ENCODE data around the gene CADM1. TPM values are rescaled to one million over a fixed set of nuclear protein-coding genes. Genes with fewer than 3 reads are reported as not detected.

Gene CADM1
- total RNA-seq, 2 donors from 2014 or later = 0.81 to 2.2 TPM

DNA sequence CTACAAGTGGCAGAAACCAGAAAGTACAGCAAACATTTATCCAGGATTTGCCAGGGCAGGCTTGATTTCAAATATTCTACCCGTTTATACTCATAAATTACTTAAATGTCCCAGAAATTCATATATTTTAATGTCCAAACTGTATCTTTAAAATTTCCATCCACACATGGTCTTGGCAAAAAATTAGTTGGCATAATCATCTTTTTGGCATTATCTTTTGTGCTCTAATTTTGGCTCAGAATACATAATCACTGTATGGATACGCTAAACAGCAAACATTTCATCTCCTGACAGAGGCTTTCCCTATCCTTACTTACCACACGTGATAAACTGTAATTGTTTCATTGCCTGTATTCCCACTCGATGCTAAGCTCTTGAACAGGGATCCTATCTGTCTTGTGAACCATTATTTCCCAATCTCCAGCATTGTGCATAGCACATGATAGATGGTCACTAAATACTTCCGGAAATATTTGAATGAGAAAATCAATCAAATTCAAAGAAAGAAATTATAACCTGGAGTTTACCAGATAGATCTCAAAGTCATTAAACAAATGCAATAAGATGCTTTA, 64.2 kb downstream of the CADM1 start:
- ATAC-seq = no peak
- H3K4me3 Mint-ChIP-seq = no peak overlapping the region
- H3K27ac Mint-ChIP-seq = no peak overlapping the region
- no peak for DNase-seq
- H3K9me3 ChIP-seq (ENCODE audit: control insufficient read depth, low read length, poor library complexity, severe bottlenecking) = no peaks in the 10 kb centered on the region
- no peaks in the 10 kb centered on the region for H3K27me3 Mint-ChIP-seq
- H3K4me1 Mint-ChIP-seq = no peaks in the 10 kb centered on the region
- H3K36me3 Mint-ChIP-seq (ENCODE audit: low read depth) = no peaks in the 10 kb centered on the region

GRCh38 chr11:115439385-115439784, 64.8 kb downstream of the CADM1 start:
- H3K36me3 Mint-ChIP-seq (ENCODE audit: low read depth) = no peaks in the 10 kb centered on the region
- H3K4me1 Mint-ChIP-seq = no peaks in the 10 kb centered on the region
- no peak overlapping the region for H3K27ac Mint-ChIP-seq
- H3K4me3 Mint-ChIP-seq = no peak overlapping the region
- ATAC-seq (no peak), DNase-seq (no peak)
- H3K9me3 ChIP-seq (ENCODE audit: control insufficient read depth, low read length, poor library complexity, severe bottlenecking) = no peaks in the 10 kb centered on the region
- no peaks in the 10 kb centered on the region for H3K27me3 Mint-ChIP-seq

- no peaks in the 10 kb centered on the region for H3K27me3 Mint-ChIP-seq
- H3K4me3 Mint-ChIP-seq = no peak overlapping the region
- no peaks in the 10 kb centered on the region for H3K9me3 ChIP-seq (ENCODE audit: control insufficient read depth, low read length, poor library complexity, severe bottlenecking)
- no peak overlapping the region for H3K27ac Mint-ChIP-seq
- DNase-seq (no peak), ATAC-seq (no peak)
- no peaks in the 10 kb centered on the region for H3K4me1 Mint-ChIP-seq
- no peaks in the 10 kb centered on the region for H3K36me3 Mint-ChIP-seq (ENCODE audit: low read depth)
Observed at GRCh38 chr11:115437902-115438575, 66.2 kb downstream of the CADM1 start.

DNA sequence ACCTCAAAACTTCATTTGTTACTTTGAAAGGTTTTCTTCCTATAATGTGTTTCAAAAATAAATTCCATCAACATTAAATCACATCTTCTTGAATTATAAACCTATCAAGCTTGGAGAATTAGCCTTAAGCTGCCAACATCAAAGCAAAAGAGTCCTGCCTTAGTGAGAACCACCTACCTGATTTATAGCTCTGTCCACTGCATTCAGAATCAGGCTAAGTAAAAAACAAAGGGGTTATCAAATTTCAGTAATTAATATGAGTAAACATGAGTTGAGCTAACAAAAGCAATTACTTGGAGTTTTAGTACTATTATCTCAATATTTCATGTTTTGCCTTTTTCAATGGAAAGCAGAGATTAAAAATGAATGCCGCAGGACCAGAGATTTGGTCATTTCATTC, 73.9 kb downstream of the CADM1 start:
- H3K27ac Mint-ChIP-seq = no peak overlapping the region
- H3K36me3 Mint-ChIP-seq (ENCODE audit: low read depth) = no peaks in the 10 kb centered on the region
- H3K4me3 Mint-ChIP-seq = no peak overlapping the region
- H3K27me3 Mint-ChIP-seq = no peaks in the 10 kb centered on the region
- H3K9me3 ChIP-seq (ENCODE audit: control insufficient read depth, low read length, poor library complexity, severe bottlenecking) = no peaks in the 10 kb centered on the region
- DNase-seq (no peak), ATAC-seq (no peak)
- no peaks in the 10 kb centered on the region for H3K4me1 Mint-ChIP-seq

DNA sequence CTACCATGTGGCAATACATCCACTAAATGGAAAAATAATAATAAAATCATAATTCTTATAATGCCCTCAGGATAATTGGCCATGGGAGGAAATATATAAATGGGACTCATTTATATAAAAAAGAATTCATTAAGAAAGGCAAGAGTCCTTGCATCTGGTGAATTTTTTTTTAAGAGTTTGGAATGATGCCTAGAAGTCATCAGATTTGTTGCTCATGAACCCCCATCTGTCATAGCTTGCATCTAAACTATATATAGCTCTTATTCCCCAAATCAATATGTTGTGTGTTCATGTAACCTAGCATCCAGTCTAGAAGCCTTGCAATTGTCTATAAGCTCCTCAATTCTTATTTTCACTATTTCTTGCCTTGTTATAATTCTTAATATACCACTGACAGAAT, 75.9 kb downstream of the CADM1 start:
- no peak for DNase-seq
- Mint-ChIP-seq H3K27ac (no peak overlapping the region), H3K4me1 (no peaks in the 10 kb centered on the region), H3K36me3 (ENCODE audit: low read depth) (no peaks in the 10 kb centered on the region), H3K4me3 (no peak overlapping the region), H3K27me3 (no peaks in the 10 kb centered on the region)
- ATAC-seq = no peak
- no peaks in the 10 kb centered on the region for H3K9me3 ChIP-seq (ENCODE audit: control insufficient read depth, low read length, poor library complexity, severe bottlenecking)

DNA sequence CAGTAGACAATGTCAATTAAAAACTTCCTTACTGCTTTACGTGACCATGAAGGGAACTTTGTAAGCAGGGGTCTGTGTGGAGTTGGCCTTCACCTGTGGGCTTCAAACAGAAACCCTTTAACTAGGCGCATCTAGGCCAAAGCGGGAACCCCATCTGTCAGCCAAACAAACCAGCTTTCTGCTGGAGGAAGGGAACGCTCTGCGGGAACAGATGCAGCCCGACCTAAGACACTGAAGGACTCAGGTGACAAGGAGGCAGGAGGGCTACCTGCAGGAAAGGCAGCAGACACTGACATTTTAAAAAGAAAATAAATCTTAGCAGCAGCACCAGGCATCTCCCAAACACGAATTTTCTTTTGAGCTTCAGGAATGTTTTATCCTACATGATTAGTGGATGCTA, 78.4 kb downstream of the CADM1 start:
- DNase-seq (no peak), ATAC-seq (no peak)
- H3K9me3 ChIP-seq (ENCODE audit: control insufficient read depth, low read length, poor library complexity, severe bottlenecking) = no peaks in the 10 kb centered on the region
- H3K27me3 Mint-ChIP-seq = no peaks in the 10 kb centered on the region
- H3K27ac Mint-ChIP-seq = no peak overlapping the region
- no peaks in the 10 kb centered on the region for H3K36me3 Mint-ChIP-seq (ENCODE audit: low read depth)
- H3K4me1 Mint-ChIP-seq = no peaks in the 10 kb centered on the region
- H3K4me3 Mint-ChIP-seq = no peak overlapping the region

GRCh38 chr11:115425250-115425649, 79.0 kb downstream of the CADM1 start:
- ATAC-seq (no peak), DNase-seq (no peak)

GRCh38 chr11:115423728-115424459, 80.3 kb downstream of the CADM1 start:
- no peaks in the 10 kb centered on the region for H3K4me1 Mint-ChIP-seq
- no peaks in the 10 kb centered on the region for H3K27me3 Mint-ChIP-seq
- H3K36me3 Mint-ChIP-seq (ENCODE audit: low read depth) = no peaks in the 10 kb centered on the region
- no peak overlapping the region for H3K4me3 Mint-ChIP-seq
- no peak for ATAC-seq
- H3K9me3 ChIP-seq (ENCODE audit: control insufficient read depth, low read length, poor library complexity, severe bottlenecking) = no peaks in the 10 kb centered on the region
- H3K27ac Mint-ChIP-seq = no peak overlapping the region
- no peak for DNase-seq

More at GRCh38 chr11:115425250-115425649, 79.0 kb downstream of the CADM1 start:
- H3K4me3 Mint-ChIP-seq = no peak overlapping the region
- no peaks in the 10 kb centered on the region for H3K9me3 ChIP-seq (ENCODE audit: control insufficient read depth, low read length, poor library complexity, severe bottlenecking)
- no peaks in the 10 kb centered on the region for H3K4me1 Mint-ChIP-seq
- H3K27me3 Mint-ChIP-seq = no peaks in the 10 kb centered on the region
- H3K27ac Mint-ChIP-seq = no peak overlapping the region
- H3K36me3 Mint-ChIP-seq (ENCODE audit: low read depth) = no peaks in the 10 kb centered on the region

DNA sequence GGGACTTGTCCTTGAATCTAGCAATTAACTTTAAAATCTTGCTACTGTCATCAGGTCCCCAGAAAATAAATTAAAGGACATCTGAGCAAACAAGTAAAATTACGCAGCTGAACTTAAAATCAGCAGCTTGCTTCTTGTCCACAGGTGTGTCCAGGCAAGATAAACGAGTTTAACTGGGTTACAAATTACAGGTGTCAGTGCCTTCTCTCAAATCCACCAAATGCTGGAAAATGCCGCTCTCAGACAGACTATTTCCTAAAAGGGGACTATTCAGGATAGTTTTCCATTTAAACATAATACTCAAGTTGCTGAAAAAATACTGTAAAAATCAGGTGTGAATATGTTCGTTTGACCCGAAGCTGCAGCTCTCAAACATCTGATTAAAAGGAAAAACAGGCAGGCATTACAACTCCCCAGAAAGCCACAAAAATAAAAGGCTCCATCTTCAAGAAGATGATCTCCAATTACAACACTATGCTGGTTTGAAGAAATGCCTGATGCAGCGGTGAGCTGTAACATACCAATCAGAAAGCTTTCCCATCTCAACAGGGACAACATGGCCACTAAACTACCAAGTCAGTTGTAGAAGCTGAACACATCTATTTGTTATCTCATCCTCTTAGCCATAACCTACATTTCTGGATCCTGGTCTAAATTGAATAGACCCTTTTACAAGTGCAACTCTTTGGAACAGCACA, 82.1 kb downstream of the CADM1 start:
- Mint-ChIP-seq H3K4me1 (no peaks in the 10 kb centered on the region), H3K27ac (no peak overlapping the region), H3K36me3 (ENCODE audit: low read depth) (no peaks in the 10 kb centered on the region), H3K27me3 (no peaks in the 10 kb centered on the region), H3K4me3 (no peak overlapping the region)
- no peak for ATAC-seq
- no peak for DNase-seq
- no peaks in the 10 kb centered on the region for H3K9me3 ChIP-seq (ENCODE audit: control insufficient read depth, low read length, poor library complexity, severe bottlenecking)

DNA sequence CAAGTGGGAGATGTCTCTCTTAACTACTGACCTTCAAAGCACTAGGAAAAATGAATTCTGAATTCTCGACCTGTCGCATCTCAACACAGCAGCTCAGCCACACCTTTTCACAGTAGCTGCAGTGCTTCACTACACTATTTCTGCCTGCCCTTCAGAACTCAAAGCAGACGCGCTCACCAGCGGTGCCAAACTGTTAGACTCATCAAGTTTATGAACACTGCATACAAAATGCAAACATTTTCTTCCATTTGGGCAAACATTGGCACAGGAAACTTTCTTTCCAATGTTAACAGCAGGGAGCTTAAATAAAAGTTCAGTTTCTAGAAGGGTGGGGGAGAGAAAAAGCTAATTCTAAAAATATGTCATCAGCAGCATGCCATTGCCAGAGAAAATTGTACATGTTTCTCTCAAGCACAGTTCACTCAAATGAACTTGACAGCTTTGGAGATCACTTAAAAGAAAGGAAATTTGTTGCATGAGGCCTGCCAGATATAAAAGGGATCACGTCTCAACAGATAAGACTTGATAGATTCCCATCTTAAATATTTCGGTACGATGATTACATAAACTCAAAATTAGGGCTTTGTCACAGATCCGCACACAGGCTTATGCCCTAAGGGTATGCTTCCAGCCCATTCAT, 82.7 kb downstream of the CADM1 start:
- ATAC-seq (no peak), DNase-seq (no peak)
- H3K36me3 Mint-ChIP-seq (ENCODE audit: low read depth) = no peaks in the 10 kb centered on the region
- no peak overlapping the region for H3K4me3 Mint-ChIP-seq
- no peaks in the 10 kb centered on the region for H3K27me3 Mint-ChIP-seq
- H3K4me1 Mint-ChIP-seq = no peaks in the 10 kb centered on the region
- H3K9me3 ChIP-seq (ENCODE audit: control insufficient read depth, low read length, poor library complexity, severe bottlenecking) = no peaks in the 10 kb centered on the region
- no peak overlapping the region for H3K27ac Mint-ChIP-seq

GRCh38 chr11:115420505-115420904, 83.7 kb downstream of the CADM1 start:
- no peak for DNase-seq
- no peak for ATAC-seq
- Mint-ChIP-seq H3K4me3 (no peak overlapping the region), H3K27ac (no peak overlapping the region), H3K27me3 (no peaks in the 10 kb centered on the region), H3K36me3 (ENCODE audit: low read depth) (no peaks in the 10 kb centered on the region), H3K4me1 (no peaks in the 10 kb centered on the region)
- H3K9me3 ChIP-seq (ENCODE audit: control insufficient read depth, low read length, poor library complexity, severe bottlenecking) = no peaks in the 10 kb centered on the region

GRCh38 chr11:115418626-115419025, 85.6 kb downstream of the CADM1 start:
- Mint-ChIP-seq H3K27ac (no peak overlapping the region), H3K36me3 (ENCODE audit: low read depth) (no peaks in the 10 kb centered on the region), H3K4me1 (no peaks in the 10 kb centered on the region), H3K27me3 (no peaks in the 10 kb centered on the region), H3K4me3 (no peak overlapping the region)
- no peak for DNase-seq
- H3K9me3 ChIP-seq (ENCODE audit: control insufficient read depth, low read length, poor library complexity, severe bottlenecking) = no peaks in the 10 kb centered on the region
- ATAC-seq = no peak

- Mint-ChIP-seq H3K4me3 (no peak overlapping the region), H3K4me1 (no peaks in the 10 kb centered on the region), H3K27me3 (no peaks in the 10 kb centered on the region), H3K36me3 (ENCODE audit: low read depth) (no peaks in the 10 kb centered on the region), H3K27ac (no peak overlapping the region)
- DNase-seq = no peak
- ATAC-seq = no peak
- H3K9me3 ChIP-seq (ENCODE audit: control insufficient read depth, low read length, poor library complexity, severe bottlenecking) = no peaks in the 10 kb centered on the region
Observed at GRCh38 chr11:115418081-115418480, 86.1 kb downstream of the CADM1 start.
